AG10803 (cell line): ENCODE measurements around the gene LAPTM5.

Experiments used
- DNase-seq: peaks from one replicate; pipeline ENCODE4 v3.0.0; 2010; ENCODE audit warnings: low read depth
- H3K4me3 ChIP-seq: 2 replicates; pipeline ENCODE4 v1.5.1; 2011; ENCODE audit warnings: mild to moderate bottlenecking, low read length, control low read depth
- TF ChIP-seq, protein P1 (sequence below): conservative IDR thresholded peaks from 2 replicates; pipeline ENCODE4 v1.5.1; 2011; ENCODE audit warnings: mild to moderate bottlenecking, low read length, control low read depth, inconsistent platforms

The LAPTM5 gene

GRCh38 chr1:30762930-30763650 lies 5.5 kb upstream of the LAPTM5 start:
- DNase-seq = no peak
- no peak overlapping the region for H3K4me3 ChIP-seq
- TF ChIP-seq, protein P1, sequence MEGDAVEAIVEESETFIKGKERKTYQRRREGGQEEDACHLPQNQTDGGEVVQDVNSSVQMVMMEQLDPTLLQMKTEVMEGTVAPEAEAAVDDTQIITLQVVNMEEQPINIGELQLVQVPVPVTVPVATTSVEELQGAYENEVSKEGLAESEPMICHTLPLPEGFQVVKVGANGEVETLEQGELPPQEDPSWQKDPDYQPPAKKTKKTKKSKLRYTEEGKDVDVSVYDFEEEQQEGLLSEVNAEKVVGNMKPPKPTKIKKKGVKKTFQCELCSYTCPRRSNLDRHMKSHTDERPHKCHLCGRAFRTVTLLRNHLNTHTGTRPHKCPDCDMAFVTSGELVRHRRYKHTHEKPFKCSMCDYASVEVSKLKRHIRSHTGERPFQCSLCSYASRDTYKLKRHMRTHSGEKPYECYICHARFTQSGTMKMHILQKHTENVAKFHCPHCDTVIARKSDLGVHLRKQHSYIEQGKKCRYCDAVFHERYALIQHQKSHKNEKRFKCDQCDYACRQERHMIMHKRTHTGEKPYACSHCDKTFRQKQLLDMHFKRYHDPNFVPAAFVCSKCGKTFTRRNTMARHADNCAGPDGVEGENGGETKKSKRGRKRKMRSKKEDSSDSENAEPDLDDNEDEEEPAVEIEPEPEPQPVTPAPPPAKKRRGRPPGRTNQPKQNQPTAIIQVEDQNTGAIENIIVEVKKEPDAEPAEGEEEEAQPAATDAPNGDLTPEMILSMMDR = no peak

DNA sequence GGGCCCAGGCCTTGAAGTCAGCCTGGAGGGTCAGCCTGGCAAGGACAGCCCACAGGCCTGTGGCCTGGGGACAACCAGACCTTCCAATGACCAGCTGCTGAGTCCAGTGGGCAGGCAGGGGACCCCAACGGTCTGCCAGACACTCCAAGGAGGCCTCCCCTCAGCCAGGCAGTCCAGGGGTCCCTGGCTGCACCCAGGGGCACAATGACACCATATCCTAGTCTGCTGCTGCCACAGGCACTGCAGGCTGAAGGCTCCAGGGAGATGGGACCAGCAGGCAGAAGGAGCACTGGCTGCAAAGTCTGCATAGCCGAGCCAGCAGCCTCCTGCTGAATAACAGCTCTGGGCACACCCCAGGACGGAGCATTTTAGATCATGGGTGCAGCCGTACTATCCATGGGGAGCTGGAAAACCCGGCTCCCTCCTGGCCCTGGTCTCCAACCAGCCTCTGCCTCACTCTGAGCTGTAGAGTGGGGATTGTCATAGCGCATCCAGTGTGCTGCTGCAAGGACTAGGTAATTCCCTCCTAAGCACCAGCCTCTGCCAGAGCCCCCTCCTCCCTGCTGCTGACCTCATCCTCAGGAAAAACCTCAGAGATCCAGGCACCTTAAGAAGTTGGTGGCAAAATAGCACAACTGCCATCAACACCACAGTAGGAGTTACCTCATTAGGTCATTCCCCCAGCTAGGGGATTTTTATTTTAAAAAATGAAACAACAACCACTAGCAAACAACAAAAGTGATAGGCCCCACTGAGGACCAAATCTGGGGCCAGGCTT lies 4.8 kb upstream of the LAPTM5 start:
- no peak for DNase-seq
- TF ChIP-seq, protein P1 = no peak
- no peak overlapping the region for H3K4me3 ChIP-seq

DNA sequence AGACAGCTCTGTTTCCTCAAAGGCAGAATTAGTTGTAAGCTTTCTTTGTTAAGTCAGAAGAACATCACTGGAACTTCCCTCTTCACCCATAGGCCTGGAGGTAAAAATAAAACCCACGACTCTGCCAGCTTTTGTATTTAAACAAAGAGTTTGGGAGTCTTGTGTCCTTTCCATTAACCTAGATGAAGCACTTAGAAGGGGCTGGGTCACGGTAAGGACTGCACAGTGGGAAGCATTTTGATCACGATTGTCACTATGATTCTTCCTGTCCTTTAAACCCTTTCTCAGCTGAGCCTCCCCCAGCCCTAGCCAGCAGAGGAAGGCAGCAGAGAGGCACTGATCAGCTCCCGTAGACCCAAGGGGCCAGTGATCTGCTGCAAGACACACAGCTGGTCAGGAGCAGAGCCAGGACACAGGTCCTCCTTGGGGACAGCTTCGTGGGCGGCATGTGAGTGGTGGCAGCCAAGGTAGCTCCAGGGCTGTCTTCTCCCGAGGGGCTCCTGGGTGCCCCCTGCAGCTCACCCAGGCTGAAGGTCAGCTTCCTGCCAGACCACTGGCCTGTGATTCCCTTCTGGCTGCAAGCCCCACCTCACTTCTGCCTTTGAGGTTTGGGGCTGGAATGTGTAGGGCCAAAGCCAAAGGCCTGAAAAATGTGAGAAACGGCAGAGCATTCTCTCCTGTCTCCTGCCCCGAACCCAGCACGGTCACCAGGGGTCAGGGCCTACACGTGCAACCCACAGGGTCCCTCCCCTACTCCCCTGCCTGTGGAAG lies 4.0 kb upstream of the LAPTM5 start:
- peak; percentile 55 for DNase-seq
- H3K4me3 ChIP-seq = no peak overlapping the region
- TF ChIP-seq, protein P1 = 0 out of 2 replicates have a peak, but pooled peaks have one; percentile 13

- TF ChIP-seq, protein P1 = no peak
- no peak for DNase-seq
- H3K4me3 ChIP-seq = no peak overlapping the region
Observed at GRCh38 chr1:30760596-30761324, 3.2 kb upstream of the LAPTM5 start.

- TF ChIP-seq, protein P1 = no peak
- no peak overlapping the region for H3K4me3 ChIP-seq
- DNase-seq = no peak
Observed at GRCh38 chr1:30759718-30760281, 2.2 kb upstream of the LAPTM5 start.

- TF ChIP-seq, protein P1 = no peak
- peak; percentile 58 for DNase-seq
Observed at GRCh38 chr1:30758785-30759380, 1.3 kb upstream of the LAPTM5 start.

More at GRCh38 chr1:30758785-30759380, 1.3 kb upstream of the LAPTM5 start:
- no peak overlapping the region for H3K4me3 ChIP-seq
